Skeletal muscle satellite cell (primary cell): Measurements from ENCODE around the gene LCN12.
"Not testable (repeated sequence)": the region's sequence is repeated elsewhere in the genome, so short reads cannot be mapped to it uniquely, and the experiment has no call there.

ENCODE experiments used
- H3K27me3 ChIP-seq: 2 replicates; pipeline ENCODE4 v1.7.0; 2013; ENCODE audit warnings: low read length; ENCODE audit not compliant: control insufficient read depth, insufficient read depth
- H3K36me3 ChIP-seq: 2 replicates; pipeline ENCODE4 v1.7.0; 2013; ENCODE audit warnings: mild to moderate bottlenecking, control low read depth, low read length; ENCODE audit not compliant: insufficient read depth
- H3K4me1 ChIP-seq: 2 replicates; pipeline ENCODE4 v1.7.0; 2013; ENCODE audit warnings: low read length; ENCODE audit not compliant: control insufficient read depth, insufficient read depth
- H3K4me2 ChIP-seq: 2 replicates; pipeline ENCODE4 v1.7.0; 2013; ENCODE audit warnings: mild to moderate bottlenecking, low read length
- H3K4me3 ChIP-seq: 2 replicates; pipeline ENCODE4 v1.7.0; 2013; ENCODE audit warnings: low read length
- H3K9ac ChIP-seq: 2 replicates; pipeline ENCODE4 v1.7.0; 2013; ENCODE audit warnings: mild to moderate bottlenecking, low read depth, low read length, moderate library complexity
- H3K9me3 ChIP-seq: replicated peaks from 2 replicates; pipeline ENCODE4 v1.7.0; 2013; ENCODE audit warnings: mild to moderate bottlenecking, control low read depth, low read length

LCN12 gene

GRCh38 chr9:137001857-137002645, 50.0 kb downstream of the LCN12 start:
- Histone ChIP-seq H3K4me3 (no peak overlapping the region), H3K27me3 (no peaks in the 10 kb centered on the region), H3K9ac (no peak overlapping the region), H3K4me2 (no peak overlapping the region), H3K4me1 (peaks cover 23% of the 10 kb centered on the region), H3K9me3 (no peaks in the 10 kb centered on the region), H3K36me3 (no peaks in the 10 kb centered on the region)

GRCh38 chr9:137002646-137003041, 50.6 kb downstream of the LCN12 start:
- no peak overlapping the region for H3K4me2 ChIP-seq
- H3K9ac ChIP-seq, result no peak overlapping the region
- H3K4me1 ChIP-seq, result peaks cover 17% of the 10 kb centered on the region
- no peaks in the 10 kb centered on the region for H3K36me3 ChIP-seq
- no peaks in the 10 kb centered on the region for H3K9me3 ChIP-seq
- no peak overlapping the region for H3K4me3 ChIP-seq
- no peaks in the 10 kb centered on the region for H3K27me3 ChIP-seq

- not testable (repeated sequence) for H3K9ac ChIP-seq, H3K36me3 ChIP-seq, H3K9me3 ChIP-seq
Observed at GRCh38 chr9:137004285-137004684, 52.2 kb downstream of the LCN12 start.

More at GRCh38 chr9:137004285-137004684, 52.2 kb downstream of the LCN12 start:
- H3K4me3 ChIP-seq, H3K4me1 ChIP-seq, H3K27me3 ChIP-seq, H3K4me2 ChIP-seq: not testable (repeated sequence)
